ENCODE measurements around the gene KCNC4. TPM values are rescaled to one million over a fixed set of nuclear protein-coding genes. Genes with fewer than 3 reads are reported as not detected.

The KCNC4 gene
- polyA plus RNA-seq, 1 donor from 2014 or later, result 0.57 TPM

GRCh38 chr1:110196917-110197765 lies 13.0 kb upstream of the KCNC4 start:
- H3K9me3 ChIP-seq (ENCODE audit: low read length), result no peaks in the 10 kb centered on the region
- no peaks in the 10 kb centered on the region for H4K20me1 ChIP-seq (ENCODE audit: insufficient read depth)
- H3K27me3 ChIP-seq (ENCODE audit: insufficient read depth, low read depth, low read length), result no peaks in the 10 kb centered on the region
- H3K79me2 ChIP-seq (replicated peaks; ENCODE audit: insufficient read depth, low read length), result no peaks in the 10 kb centered on the region
- no peaks in the 10 kb centered on the region for H3F3A ChIP-seq (ENCODE audit: insufficient read depth, low read length, poor library complexity, severe bottlenecking)
- no peak overlapping the region for H3K4me2 ChIP-seq (ENCODE audit: low read length)
- H3K9ac ChIP-seq (ENCODE audit: low read length), result no peak overlapping the region
- no peak overlapping the region for H3K4me3 ChIP-seq (ENCODE audit: low read length)
- no peaks in the 10 kb centered on the region for H3K36me3 ChIP-seq (ENCODE audit: insufficient read depth, low read length)
- no peak overlapping the region for H2AFZ ChIP-seq (ENCODE audit: low read depth, low read length)
- H3K27ac ChIP-seq (ENCODE audit: low read length), result no peak overlapping the region
- H3K9me2 ChIP-seq (ENCODE audit: insufficient read depth, low read length), result no peaks in the 10 kb centered on the region
- TF ChIP-seq POLR2AphosphoS5 (IDR thresholded peaks at IDR 0.05) (no peak), MXI1 (conservative IDR thresholded peaks at IDR 0.05; ENCODE audit: poor library complexity, severe bottlenecking) (no peak), SMC3 (conservative IDR thresholded peaks at IDR 0.05; ENCODE audit: poor library complexity) (peak; percentile 79), REST (IDR thresholded peaks at IDR 0.05; ENCODE audit: borderline replicate concordance) (no peak), CTCF (IDR thresholded peaks at IDR 0.05; ENCODE audit: poor library complexity, severe bottlenecking) (peak; percentile 83), EP300 (conservative IDR thresholded peaks at IDR 0.05; ENCODE audit: poor library complexity, severe bottlenecking) (no peak), EZH2 (IDR thresholded peaks at IDR 0.05; ENCODE audit: borderline replicate concordance, insufficient read depth, low read length, poor library complexity, severe bottlenecking) (no peak), RAD21 (conservative IDR thresholded peaks at IDR 0.05) (peak; percentile 66), TAF1 (IDR thresholded peaks at IDR 0.05; ENCODE audit: low read depth) (no peak)

- no peaks in the 10 kb centered on the region for H3K9me3 ChIP-seq (ENCODE audit: low read length)
- no peaks in the 10 kb centered on the region for H4K20me1 ChIP-seq (ENCODE audit: insufficient read depth)
- TF ChIP-seq EP300 (conservative IDR thresholded peaks at IDR 0.05; ENCODE audit: poor library complexity, severe bottlenecking), result no peak
- TF ChIP-seq SMC3 (conservative IDR thresholded peaks at IDR 0.05; ENCODE audit: poor library complexity), result no peak
- no peak for TF ChIP-seq POLR2AphosphoS5 (IDR thresholded peaks at IDR 0.05)
- no peak for TF ChIP-seq CTCF (IDR thresholded peaks at IDR 0.05; ENCODE audit: poor library complexity, severe bottlenecking)
- no peak for TF ChIP-seq EZH2 (IDR thresholded peaks at IDR 0.05; ENCODE audit: borderline replicate concordance, insufficient read depth, low read length, poor library complexity, severe bottlenecking)
- TF ChIP-seq RAD21 (conservative IDR thresholded peaks at IDR 0.05), result no peak
- no peak for TF ChIP-seq TAF1 (IDR thresholded peaks at IDR 0.05; ENCODE audit: low read depth)
- TF ChIP-seq REST (IDR thresholded peaks at IDR 0.05; ENCODE audit: borderline replicate concordance), result no peak
- TF ChIP-seq MXI1 (conservative IDR thresholded peaks at IDR 0.05; ENCODE audit: poor library complexity, severe bottlenecking), result no peak
- no peaks in the 10 kb centered on the region for H3K36me3 ChIP-seq (ENCODE audit: insufficient read depth, low read length)
- H3K4me3 ChIP-seq (ENCODE audit: low read length), result no peak overlapping the region
- H3K27ac ChIP-seq (ENCODE audit: low read length), result no peak overlapping the region
- no peaks in the 10 kb centered on the region for H3K27me3 ChIP-seq (ENCODE audit: insufficient read depth, low read depth, low read length)
- H3F3A ChIP-seq (ENCODE audit: insufficient read depth, low read length, poor library complexity, severe bottlenecking), result no peaks in the 10 kb centered on the region
- H2AFZ ChIP-seq (ENCODE audit: low read depth, low read length), result no peak overlapping the region
- H3K4me2 ChIP-seq (ENCODE audit: low read length), result no peak overlapping the region
- H3K79me2 ChIP-seq (replicated peaks; ENCODE audit: insufficient read depth, low read length), result no peaks in the 10 kb centered on the region
- no peaks in the 10 kb centered on the region for H3K9me2 ChIP-seq (ENCODE audit: insufficient read depth, low read length)
- no peak overlapping the region for H3K9ac ChIP-seq (ENCODE audit: low read length)
These were observed 12.0 kb upstream of the KCNC4 start for GRCh38 chr1:110197905-110198629.
